K562 (cell line): Measurements from ENCODE around the gene CPZ. TPM values are rescaled to one million over a fixed set of nuclear protein-coding genes. Genes with fewer than 3 reads are reported as not detected.

ENCODE experiments used
- ARID1B ChIP-seq: fragments of 450-650 bp; IDR thresholded peaks from 2 replicates; pipeline ENCODE4 v1.6.1; 2016; ENCODE audit warnings: antibody characterized with exemption, mild to moderate bottlenecking, inconsistent platforms
- ETS2 ChIP-seq: IDR thresholded peaks from 2 replicates; pipeline ENCODE4 v1.6.1; 2016; ENCODE audit warnings: borderline replicate concordance, missing genetic modification characterization, mild to moderate bottlenecking, moderate library complexity, missing compliant biosample characterization; ENCODE audit not compliant: poor library complexity, severe bottlenecking
- GABPB1 ChIP-seq: sonication (generic); formaldehyde crosslinking; IDR thresholded peaks from 2 replicates; pipeline ENCODE4 v1.8.0; 2022; ENCODE audit warnings: mild to moderate bottlenecking, missing genetic modification reagents
- MAZ ChIP-seq, 2 experiments: fragments of 450-650 bp in 1 of 2; sonication (generic) in 1 of 2; formaldehyde crosslinking; IDR thresholded peaks in 1 of 2; conservative IDR thresholded peaks in 1 of 2; 2 replicates each; pipeline versions ENCODE4 v1.4.0 to v1.5.0; 2020; ENCODE audit warnings: mild to moderate bottlenecking in 1 of 2, missing genetic modification reagents in 1 of 2
- MIER1 ChIP-seq: fragments of 450-650 bp; IDR thresholded peaks from 2 replicates; pipeline ENCODE4 v1.6.1; 2016; ENCODE audit warnings: antibody characterized with exemption, mild to moderate bottlenecking, low read depth
- PML ChIP-seq: IDR thresholded peaks from 2 replicates; pipeline ENCODE4 v1.6.1; 2012; ENCODE audit warnings: low read length, inconsistent platforms
- POLR2H ChIP-seq: IDR thresholded peaks from 2 replicates; pipeline ENCODE4 v1.6.1; 2016; ENCODE audit warnings: missing genetic modification characterization, low read depth, mild to moderate bottlenecking, control low read depth, missing compliant biosample characterization, moderate library complexity
- RBM25 ChIP-seq: fragments of 200-400 bp; formaldehyde crosslinking; IDR thresholded peaks from 2 replicates; pipeline ENCODE4 v1.6.1; 2018; ENCODE audit warnings: low read length, low read depth, moderate library complexity; ENCODE audit not compliant: severe bottlenecking
- SMAD4 ChIP-seq: fragments of 250-450 bp; sonication (Bioruptor Pico); conservative IDR thresholded peaks from 2 replicates; pipeline ENCODE4 v1.8.0; 2021; ENCODE audit warnings: inconsistent platforms, mild to moderate bottlenecking, moderate library complexity
- U2AF1 ChIP-seq: fragments of 200-400 bp; formaldehyde crosslinking; optimal IDR thresholded peaks from 2 replicates; pipeline ENCODE3; 2017; ENCODE audit warnings: mild to moderate bottlenecking, low read depth, low read length, moderate library complexity
- polyA plus RNA-seq, 8 experiments: library from polyadenylated mRNA; depleted of rRNA in 4 of 8; stranded (reverse) in 5 of 8; unstranded in 3 of 8; fragments of >200 nt; fragmentation: Nextera tagmentation in 2 of 8; fragmentation: Illumina TruSeq in 1 of 8; extraction: Ambion mirVana in 2 of 8; extraction: Trizol in 1 of 8; gene quantifications; 2 replicates each; pipeline versions ENCODE4 v1.2.1 to v1.2.3, GENCODE V29; 2011 to 2014; ENCODE audit warnings: inconsistent platforms in 1 of 8, missing spikeins in 1 of 8
- total RNA-seq, 7 experiments: library from RNA; depleted of rRNA in 6 of 7; stranded (reverse); fragments of >200 nt in 6 of 7; fragmentation: Illumina TruSeq in 2 of 7; extraction: Trizol in 2 of 7; gene quantifications; 2 replicates each; pipeline versions ENCODE4 v1.2.1 to v1.2.3, GENCODE V29; 2011 to 2021; ENCODE audit warnings: low replicate concordance in 1 of 7
- TF ChIP-seq, protein P1 (sequence below), 2 experiments: fragments of 200-800 bp in 1 of 2; sonication (Bioruptor generic) in 1 of 2; sonication (generic) in 1 of 2; formaldehyde crosslinking in 1 of 2; IDR thresholded peaks in 1 of 2; conservative IDR thresholded peaks in 1 of 2; 2 replicates each; pipeline versions ENCODE4 v1.5.0 to v1.6.1; 2016 to 2020; ENCODE audit warnings: missing compliant biosample characterization in 1 of 2, missing genetic modification characterization in 1 of 2, missing genetic modification reagents in 1 of 2
- TF ChIP-seq, protein P2 (sequence below), 2 experiments: IDR thresholded peaks; 2 replicates each; pipeline ENCODE4 v1.6.1; 2012; ENCODE audit warnings: improper control_type of control experiment in 2 of 2, low read depth in 2 of 2, low read length in 2 of 2, borderline replicate concordance in 1 of 2
- TF ChIP-seq, protein P3 (sequence below): fragments of 250-450 bp; sonication (Bioruptor Pico); IDR thresholded peaks from 2 replicates; pipeline ENCODE4 v1.4.0; 2020; ENCODE audit warnings: mild to moderate bottlenecking
- TF ChIP-seq, protein P4 (sequence below): sonication (generic); formaldehyde crosslinking; IDR thresholded peaks from 2 replicates; pipeline ENCODE4 v1.8.0; 2022; ENCODE audit warnings: mild to moderate bottlenecking, missing genetic modification reagents
- TF ChIP-seq, protein P5 (sequence below): fragments of 450-650 bp; conservative IDR thresholded peaks from 2 replicates; pipeline ENCODE4 v1.6.1; 2016; ENCODE audit warnings: missing genetic modification characterization, low read depth, mild to moderate bottlenecking, control low read depth, missing compliant biosample characterization
- TF ChIP-seq, protein P6 (sequence below): fragments of 250-450 bp; sonication (Bioruptor Pico); IDR thresholded peaks from 2 replicates; pipeline ENCODE4 v1.8.0; 2022; ENCODE audit warnings: moderate library complexity, mild to moderate bottlenecking, inconsistent platforms

The CPZ gene
- total and polyA plus RNA-seq, 9 of the 15 experiments (the other 6 are each of a cell fraction or from before 2014, with no cell fraction given), result 0.06 to 2.2 (median 1.2) TPM; not detected in 1

DNA sequence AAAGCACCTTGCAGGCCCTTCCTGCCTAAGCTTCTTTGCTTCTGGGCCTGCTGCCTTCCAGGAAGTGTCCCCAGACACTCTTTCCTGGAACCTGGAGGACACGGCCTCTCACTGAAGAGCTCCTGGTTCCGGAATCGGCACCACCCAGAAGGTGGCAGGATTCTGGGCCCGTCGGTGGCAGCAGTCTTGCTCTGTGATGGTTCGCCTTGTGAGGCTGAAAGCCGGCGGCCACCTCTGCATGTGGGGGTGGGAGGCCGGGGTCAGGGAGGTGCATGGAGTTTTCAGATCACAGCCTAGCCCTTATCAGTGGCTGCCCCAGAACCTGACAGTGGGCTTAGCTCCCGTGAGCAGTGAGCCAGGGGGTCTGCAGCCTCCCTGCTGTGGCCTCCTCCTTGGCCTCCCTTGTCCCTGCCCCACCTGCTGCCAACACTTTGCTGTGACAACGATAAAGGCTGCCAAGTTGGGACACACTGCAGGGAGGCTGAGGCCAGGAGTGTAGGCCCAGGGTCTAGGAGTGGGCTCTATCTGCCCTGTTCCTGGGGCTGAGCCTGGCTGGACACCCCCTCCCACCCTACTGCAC, 43.1 kb upstream of the CPZ start (continued):
- TF ChIP-seq, protein P1, sequence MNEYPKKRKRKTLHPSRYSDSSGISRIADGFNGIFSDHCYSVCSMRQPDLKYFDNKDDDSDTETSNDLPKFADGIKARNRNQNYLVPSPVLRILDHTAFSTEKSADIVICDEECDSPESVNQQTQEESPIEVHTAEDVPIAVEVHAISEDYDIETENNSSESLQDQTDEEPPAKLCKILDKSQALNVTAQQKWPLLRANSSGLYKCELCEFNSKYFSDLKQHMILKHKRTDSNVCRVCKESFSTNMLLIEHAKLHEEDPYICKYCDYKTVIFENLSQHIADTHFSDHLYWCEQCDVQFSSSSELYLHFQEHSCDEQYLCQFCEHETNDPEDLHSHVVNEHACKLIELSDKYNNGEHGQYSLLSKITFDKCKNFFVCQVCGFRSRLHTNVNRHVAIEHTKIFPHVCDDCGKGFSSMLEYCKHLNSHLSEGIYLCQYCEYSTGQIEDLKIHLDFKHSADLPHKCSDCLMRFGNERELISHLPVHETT (CRISPR knock-in tag; conservative IDR thresholded peaks at IDR 0.05 in 1 of 2, IDR thresholded peaks at IDR 0.05 in 1 of 2), result 0 out of 4 replicates have a peak, but pooled peaks of 1 of the 2 experiments have one; percentile 41
- TF ChIP-seq MIER1 (no peak), U2AF1 (no peak), RBM25 (no peak), ARID1B (peak; percentile 28), SMAD4 (CRISPR knock-in tag) (peak; percentile 90), MAZ (CRISPR knock-in tag; conservative IDR thresholded peaks at IDR 0.05 in 1 of 2, IDR thresholded peaks at IDR 0.05 in 1 of 2) (0 out of 4 replicates have a peak, but pooled peaks have one; percentile 16 to 23), POLR2H (tag) (no peak), GABPB1 (CRISPR knock-in tag) (no peak), PML (no peak), ETS2 (tag) (no peak)
- TF ChIP-seq, protein P2, sequence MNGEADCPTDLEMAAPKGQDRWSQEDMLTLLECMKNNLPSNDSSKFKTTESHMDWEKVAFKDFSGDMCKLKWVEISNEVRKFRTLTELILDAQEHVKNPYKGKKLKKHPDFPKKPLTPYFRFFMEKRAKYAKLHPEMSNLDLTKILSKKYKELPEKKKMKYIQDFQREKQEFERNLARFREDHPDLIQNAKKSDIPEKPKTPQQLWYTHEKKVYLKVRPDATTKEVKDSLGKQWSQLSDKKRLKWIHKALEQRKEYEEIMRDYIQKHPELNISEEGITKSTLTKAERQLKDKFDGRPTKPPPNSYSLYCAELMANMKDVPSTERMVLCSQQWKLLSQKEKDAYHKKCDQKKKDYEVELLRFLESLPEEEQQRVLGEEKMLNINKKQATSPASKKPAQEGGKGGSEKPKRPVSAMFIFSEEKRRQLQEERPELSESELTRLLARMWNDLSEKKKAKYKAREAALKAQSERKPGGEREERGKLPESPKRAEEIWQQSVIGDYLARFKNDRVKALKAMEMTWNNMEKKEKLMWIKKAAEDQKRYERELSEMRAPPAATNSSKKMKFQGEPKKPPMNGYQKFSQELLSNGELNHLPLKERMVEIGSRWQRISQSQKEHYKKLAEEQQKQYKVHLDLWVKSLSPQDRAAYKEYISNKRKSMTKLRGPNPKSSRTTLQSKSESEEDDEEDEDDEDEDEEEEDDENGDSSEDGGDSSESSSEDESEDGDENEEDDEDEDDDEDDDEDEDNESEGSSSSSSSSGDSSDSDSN (IDR thresholded peaks at IDR 0.05; ENCODE audit: borderline replicate concordance in 1 of 2, low read depth in 2 of 2, low read length in 2 of 2), result no peak
- TF ChIP-seq, protein P3, sequence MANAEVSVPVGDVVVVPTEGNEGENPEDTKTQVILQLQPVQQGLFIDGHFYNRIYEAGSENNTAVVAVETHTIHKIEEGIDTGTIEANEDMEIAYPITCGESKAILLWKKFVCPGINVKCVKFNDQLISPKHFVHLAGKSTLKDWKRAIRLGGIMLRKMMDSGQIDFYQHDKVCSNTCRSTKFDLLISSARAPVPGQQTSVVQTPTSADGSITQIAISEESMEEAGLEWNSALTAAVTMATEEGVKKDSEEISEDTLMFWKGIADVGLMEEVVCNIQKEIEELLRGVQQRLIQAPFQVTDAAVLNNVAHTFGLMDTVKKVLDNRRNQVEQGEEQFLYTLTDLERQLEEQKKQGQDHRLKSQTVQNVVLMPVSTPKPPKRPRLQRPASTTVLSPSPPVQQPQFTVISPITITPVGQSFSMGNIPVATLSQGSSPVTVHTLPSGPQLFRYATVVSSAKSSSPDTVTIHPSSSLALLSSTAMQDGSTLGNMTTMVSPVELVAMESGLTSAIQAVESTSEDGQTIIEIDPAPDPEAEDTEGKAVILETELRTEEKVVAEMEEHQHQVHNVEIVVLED (CRISPR knock-in tag), result no peak
- TF ChIP-seq, protein P4, sequence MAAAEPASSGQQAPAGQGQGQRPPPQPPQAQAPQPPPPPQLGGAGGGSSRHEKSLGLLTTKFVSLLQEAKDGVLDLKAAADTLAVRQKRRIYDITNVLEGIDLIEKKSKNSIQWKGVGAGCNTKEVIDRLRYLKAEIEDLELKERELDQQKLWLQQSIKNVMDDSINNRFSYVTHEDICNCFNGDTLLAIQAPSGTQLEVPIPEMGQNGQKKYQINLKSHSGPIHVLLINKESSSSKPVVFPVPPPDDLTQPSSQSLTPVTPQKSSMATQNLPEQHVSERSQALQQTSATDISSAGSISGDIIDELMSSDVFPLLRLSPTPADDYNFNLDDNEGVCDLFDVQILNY (CRISPR knock-in tag), result no peak
- TF ChIP-seq, protein P5, sequence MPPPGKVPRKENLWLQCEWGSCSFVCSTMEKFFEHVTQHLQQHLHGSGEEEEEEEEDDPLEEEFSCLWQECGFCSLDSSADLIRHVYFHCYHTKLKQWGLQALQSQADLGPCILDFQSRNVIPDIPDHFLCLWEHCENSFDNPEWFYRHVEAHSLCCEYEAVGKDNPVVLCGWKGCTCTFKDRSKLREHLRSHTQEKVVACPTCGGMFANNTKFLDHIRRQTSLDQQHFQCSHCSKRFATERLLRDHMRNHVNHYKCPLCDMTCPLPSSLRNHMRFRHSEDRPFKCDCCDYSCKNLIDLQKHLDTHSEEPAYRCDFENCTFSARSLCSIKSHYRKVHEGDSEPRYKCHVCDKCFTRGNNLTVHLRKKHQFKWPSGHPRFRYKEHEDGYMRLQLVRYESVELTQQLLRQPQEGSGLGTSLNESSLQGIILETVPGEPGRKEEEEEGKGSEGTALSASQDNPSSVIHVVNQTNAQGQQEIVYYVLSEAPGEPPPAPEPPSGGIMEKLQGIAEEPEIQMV (tag), result 0 out of 2 replicates have a peak, but pooled peaks have one; percentile 13
- TF ChIP-seq, protein P6, sequence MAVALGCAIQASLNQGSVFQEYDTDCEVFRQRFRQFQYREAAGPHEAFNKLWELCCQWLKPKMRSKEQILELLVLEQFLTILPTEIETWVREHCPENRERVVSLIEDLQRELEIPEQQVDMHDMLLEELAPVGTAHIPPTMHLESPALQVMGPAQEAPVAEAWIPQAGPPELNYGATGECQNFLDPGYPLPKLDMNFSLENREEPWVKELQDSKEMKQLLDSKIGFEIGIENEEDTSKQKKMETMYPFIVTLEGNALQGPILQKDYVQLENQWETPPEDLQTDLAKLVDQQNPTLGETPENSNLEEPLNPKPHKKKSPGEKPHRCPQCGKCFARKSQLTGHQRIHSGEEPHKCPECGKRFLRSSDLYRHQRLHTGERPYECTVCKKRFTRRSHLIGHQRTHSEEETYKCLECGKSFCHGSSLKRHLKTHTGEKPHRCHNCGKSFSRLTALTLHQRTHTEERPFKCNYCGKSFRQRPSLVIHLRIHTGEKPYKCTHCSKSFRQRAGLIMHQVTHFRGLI, result no peak
